NCI-H446 treated with DMSO at 0.1 percent for 48 hours (cell line): ENCODE data around the gene TRMT2A.

Experiments used
- DNase-seq: peaks from one replicate; lab custom pipeline; 2025; lab: John Stamatoyannopoulos, UW

The TRMT2A gene

GRCh38 chr22:20063271-20064139 lies 53.5 kb downstream of the TRMT2A start:
- DNase-seq, result no peak

GRCh38 chr22:20062766-20063083 lies 54.3 kb downstream of the TRMT2A start:
- DNase-seq, result no peak

GRCh38 chr22:20062043-20062765 lies 54.8 kb downstream of the TRMT2A start:
- DNase-seq, result no peak
